NCI-H1092 treated with DMSO at 0.1 percent for 48 hours (cell line): ENCODE measurements around the gene TTC23.

Experiments used
- DNase-seq: peaks from one replicate; lab custom pipeline; 2025; lab: John Stamatoyannopoulos, UW

Gene TTC23

DNA sequence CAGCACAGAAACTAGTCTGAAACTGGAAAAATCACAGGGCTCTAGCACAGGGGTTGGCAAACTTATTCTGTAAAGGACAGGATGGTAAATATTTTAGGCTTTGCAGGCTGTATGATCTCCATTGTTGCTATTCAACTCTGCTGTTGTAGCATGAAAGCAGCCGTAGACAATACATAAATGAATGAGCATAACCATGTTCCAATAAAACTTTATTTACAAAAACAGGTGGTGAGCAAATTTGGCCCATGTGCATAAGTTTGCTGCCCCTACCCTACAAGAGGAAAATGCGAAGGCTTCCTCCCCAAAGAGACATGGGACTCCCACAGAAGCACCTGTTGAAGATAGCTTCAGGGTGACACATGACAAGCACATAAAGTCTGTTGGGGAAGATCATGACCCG is 85.3 kb downstream of the TTC23 start:
- no peak for DNase-seq

GRCh38 chr15:99163271-99164062 is 85.9 kb downstream of the TTC23 start:
- DNase-seq, result no peak

- DNase-seq, result no peak
These were observed 90.6 kb downstream of the TTC23 start for GRCh38 chr15:99158626-99159412.

- DNase-seq, result no peak
These were observed 91.9 kb downstream of the TTC23 start for GRCh38 chr15:99157456-99157855.

DNA sequence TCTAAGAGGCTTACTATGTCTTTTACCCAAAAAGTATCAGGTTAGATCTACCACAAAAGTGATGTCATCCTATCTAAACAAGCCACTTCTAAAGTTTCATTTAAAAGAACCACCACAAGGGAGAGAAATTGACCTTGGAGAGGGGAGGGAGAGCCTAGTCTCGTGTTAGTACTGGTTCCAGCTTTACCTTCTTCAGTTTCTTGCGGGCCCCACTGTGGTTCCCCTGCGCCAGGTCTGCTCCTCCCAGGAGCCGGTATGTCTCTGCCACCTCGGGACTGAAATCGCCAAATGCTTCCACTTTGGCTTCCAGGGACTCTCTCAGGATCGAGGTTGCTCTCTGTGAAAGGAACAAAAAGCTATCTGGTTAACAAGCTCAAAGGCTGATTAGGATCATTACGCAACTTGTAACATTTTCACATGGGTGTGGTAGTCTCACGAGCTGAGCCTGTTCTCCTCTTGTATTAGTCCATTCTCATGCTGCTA is 93.4 kb downstream of the TTC23 start:
- no peak for DNase-seq

- DNase-seq, result no peak
These were observed 95.1 kb downstream of the TTC23 start for GRCh38 chr15:99154271-99154670.

DNA sequence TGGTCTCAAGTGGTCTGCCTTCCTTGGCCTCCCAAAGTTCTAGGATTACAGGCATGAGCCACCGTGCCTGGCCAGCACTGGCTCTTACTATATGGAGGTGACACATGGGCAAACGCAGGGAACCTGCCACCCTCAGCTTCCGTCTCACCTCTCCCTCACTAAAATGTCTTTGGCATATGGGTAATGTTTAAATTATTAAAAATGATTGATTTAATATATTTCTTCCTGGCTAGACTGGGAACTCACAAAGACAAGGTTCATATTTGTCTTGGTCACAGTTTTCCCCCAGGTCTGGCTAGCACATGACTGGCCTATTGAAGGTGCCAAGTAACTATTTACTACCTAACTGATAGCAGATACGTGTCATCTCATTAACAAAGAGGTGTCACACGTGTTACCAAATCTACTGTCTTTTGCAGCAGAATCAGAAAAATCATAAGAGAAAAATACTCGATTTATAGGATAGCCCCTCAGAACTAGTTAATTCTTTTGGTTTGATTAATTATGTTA is 96.3 kb downstream of the TTC23 start:
- DNase-seq, result no peak

DNA sequence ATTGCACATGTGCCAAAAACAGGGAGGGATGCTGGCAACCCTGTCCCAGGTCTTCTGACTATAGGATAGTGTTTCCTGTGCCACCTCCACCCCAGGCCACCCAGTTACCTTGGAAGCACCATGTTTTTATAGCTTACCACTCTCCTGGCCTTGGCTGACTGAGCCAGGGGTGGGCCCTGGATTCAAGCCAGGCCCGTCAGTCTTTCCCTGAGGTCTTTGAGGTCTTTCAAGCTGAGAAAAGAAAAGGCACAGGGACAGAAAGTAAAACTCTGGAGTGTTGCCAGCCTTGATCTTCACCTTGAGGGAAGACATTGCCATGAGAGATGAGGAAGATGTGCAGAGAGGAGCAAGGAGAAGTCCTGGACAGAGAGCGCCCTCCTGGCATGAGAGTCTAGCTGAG is 98.2 kb downstream of the TTC23 start:
- no peak for DNase-seq

DNA sequence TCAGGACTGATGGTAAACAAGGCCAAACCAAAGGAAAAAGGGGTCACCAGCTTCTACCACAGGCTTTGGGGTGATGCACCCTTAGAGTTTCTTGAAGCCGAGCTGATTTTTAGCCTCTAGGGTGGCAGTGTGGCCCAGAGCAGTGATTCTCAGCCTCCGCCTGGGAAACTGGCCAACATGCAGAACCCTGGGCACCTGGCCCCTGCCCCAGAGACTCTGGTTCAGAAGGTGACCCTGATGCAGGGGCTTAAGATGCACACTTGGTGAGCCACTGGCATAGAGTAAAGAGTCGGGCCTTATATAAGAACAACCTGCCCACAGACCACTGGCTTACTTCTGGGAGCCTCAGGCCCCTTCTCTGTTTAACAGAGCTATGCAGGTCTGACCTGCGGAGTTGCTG is 100.0 kb downstream of the TTC23 start:
- DNase-seq, result no peak

DNA sequence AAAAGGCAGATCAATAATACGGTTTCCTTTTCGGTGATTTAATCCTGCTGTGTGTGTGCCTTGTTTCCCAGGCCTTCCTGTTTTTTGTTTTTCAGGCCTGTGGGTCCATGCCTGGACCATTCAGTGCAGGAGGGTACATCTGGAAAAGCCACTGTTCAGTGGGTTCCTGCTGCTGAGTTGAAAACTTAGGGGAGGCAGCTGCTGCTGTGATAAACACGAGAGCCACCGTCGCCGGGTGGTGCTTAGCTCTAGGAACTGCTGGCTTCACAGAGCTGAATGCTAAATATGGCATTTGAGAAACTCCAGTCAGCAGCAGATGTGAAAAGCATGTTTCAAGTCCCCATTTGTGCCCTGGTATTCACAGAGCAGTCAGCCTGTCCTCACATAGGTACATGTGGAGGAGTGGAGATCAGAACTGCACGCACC is 100.5 kb downstream of the TTC23 start:
- no peak for DNase-seq

DNA sequence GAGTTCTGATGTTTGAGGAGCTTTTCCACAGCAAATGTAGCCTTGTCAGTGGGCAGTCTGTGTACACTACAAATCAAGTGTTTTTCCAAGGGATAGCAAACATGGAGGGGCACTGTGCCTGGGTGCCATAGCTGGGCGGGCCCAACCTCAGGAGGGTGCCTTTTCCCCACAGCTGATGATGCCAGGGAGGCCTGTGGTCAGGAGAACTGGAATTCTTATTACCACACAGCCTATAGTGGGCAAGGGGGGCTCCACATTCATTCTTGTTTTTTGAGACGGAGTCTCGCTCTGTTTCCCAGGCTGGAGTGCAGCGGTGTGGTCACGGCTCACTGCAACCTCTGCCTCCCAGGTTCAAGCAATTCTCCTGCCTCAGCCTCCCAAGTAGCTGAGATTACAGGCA is 102.7 kb downstream of the TTC23 start:
- no peak for DNase-seq

GRCh38 chr15:99145778-99146177 is 103.6 kb downstream of the TTC23 start:
- DNase-seq, result no peak

DNA sequence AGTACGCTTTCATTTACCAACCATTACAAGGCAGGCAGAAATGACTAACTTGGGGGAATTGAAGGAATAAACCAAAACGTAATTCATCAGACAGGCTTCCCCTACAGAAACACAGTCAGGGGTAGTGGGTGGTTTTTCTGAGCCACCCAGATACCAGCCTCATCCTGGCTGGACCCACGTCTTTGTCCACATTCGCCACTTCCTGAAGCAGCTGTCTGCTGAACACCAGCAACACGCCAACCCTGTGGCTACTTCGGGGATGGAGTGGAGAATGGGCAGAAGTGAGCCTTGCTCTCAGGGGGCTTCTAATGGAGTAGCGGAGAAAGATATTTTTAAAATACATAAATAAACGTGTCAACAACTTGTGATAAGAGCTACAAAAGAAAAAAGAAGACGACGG is 104.4 kb downstream of the TTC23 start:
- no peak for DNase-seq

DNA sequence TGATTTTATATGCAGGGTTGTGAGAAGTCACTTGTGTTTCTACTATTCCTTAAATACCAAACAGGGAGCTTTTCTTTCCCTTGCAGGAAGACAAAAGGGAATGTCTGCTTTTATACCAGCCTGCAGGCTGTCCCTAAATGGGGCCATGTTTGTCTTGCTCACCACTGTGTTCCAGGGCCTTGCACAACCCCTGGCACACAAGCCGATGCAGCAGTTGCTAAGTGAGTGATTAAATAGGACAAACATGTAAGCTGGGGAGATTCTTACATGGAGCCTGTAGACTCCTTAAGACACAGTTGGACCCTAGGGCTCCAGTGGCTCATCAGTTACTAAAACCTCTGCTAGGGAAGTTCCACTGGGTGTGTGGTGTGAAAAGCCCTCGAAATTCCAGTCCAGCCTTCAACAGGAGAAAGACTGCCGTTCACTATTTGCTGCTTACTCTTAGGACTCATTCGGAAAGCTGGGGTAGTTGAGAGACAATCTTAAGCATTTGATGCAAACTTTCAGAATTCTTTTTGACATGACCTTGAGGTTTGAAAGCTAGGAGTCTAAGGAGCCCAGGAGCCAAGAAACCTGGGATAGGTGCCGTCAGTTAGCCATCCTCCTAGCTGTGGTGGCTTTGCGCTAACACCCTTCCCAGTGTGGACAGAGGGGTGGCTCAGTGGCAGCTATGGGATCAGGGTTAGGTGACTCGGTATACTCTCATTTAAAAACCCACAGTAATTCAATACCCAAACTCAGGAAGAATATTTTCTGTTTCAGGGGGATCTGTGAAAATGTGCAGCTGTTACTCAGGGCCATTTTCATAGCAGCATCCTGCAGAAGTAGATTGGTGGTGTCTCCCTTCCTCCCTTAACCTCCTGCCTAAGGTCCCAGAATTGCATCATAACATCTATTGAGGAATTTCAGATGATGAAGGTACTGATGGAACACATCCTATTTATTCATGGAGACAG is 105.4 kb downstream of the TTC23 start:
- DNase-seq, result no peak

DNA sequence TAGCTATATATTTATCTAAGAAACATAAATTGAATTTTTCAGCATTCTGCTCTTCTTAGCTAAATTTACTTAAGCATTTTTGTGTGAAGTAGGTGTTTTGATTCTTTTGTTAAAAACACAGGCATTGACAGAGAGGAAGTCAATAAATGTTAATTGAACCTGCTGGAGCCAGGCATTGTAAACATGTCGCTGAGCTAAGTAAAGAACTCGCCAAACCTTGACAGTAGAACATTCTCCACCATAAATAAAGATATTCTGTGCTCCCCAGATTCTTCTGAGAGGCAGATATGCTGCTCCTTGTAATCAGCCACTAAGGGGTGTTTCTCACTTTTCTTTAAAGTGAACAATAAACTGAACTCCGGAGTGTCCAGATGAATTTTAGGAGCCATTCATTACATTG is 106.1 kb downstream of the TTC23 start:
- DNase-seq, result peak; percentile 14

GRCh38 chr15:99142562-99142961 is 106.8 kb downstream of the TTC23 start:
- no peak for DNase-seq

- no peak for DNase-seq
These were observed 107.4 kb downstream of the TTC23 start for GRCh38 chr15:99141943-99142342.

DNA sequence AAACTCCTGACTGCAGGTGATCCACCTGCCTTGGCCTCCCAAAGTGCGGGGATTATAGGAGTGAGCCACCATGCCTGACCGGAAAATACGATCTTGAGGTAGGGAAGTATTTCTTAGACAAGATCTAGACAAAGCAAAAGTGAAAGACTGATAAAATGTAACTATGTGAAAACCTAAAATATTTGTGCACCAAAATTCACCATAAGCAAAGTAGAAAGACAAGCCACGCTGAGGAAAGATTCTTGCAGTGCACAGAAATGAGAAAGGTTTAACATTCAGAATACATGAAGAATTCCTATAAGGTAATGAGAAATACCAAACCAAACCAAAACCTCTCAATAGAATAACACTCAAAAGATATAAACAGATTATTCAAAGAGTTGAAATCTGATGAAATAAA is 108.8 kb downstream of the TTC23 start:
- DNase-seq, result no peak

- no peak for DNase-seq
These were observed 110.1 kb downstream of the TTC23 start for GRCh38 chr15:99139276-99139675.

GRCh38 chr15:99138491-99138982 is 110.8 kb downstream of the TTC23 start:
- no peak for DNase-seq

GRCh38 chr15:99137877-99138276 is 111.5 kb downstream of the TTC23 start:
- DNase-seq, result no peak

DNA sequence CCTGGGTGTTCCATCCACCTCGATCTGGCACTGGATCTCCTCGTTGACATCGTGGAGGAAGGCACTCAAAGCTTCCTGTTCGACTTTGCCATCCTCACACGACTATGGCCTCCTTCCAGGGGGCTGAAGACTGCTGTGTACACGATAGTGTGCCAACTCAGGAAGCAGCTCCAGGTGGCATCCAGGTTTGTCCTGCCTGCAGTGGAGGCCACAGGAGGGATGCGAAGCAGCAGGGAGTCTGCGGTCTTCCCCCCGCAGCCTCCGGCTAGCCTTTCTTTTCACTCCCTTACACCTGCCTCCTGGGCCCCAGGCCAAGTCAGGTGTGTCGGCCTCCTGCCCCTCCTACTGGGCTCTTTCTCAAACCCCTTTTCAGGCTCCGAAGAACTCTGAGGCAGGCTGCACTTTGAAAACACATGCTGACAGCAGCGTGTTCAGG is 112.3 kb downstream of the TTC23 start:
- peak; percentile 32 for DNase-seq
